Measurements from ENCODE around the gene PAF1. TPM values are rescaled to one million over a fixed set of nuclear protein-coding genes. Genes with fewer than 3 reads are reported as not detected.
"Not testable (repeated sequence)": the region's sequence is repeated elsewhere in the genome, so short reads cannot be mapped to it uniquely, and the experiment has no call there.

PAF1 gene
- total RNA-seq, 3 donors from 2014 or later = 28.1 to 44.8 (median 32.3) TPM

GRCh38 chr19:39380521-39381502 is 10.1 kb downstream of the PAF1 start:
- no peaks in the 10 kb centered on the region for H3K9me3 ChIP-seq
- DNase-seq = no peak
- H3K4me1 ChIP-seq (ENCODE audit: low read depth) = no peaks in the 10 kb centered on the region
- no peak for ATAC-seq
- intact Hi-C loops (cut with DNase I, micrococcal nuclease) = no loop called here
- peaks cover 33% of the 10 kb centered on the region for H3K36me3 ChIP-seq (ENCODE audit: low read depth)
- no peak for TF ChIP-seq CTCF (IDR thresholded peaks at IDR 0.05)
- H3K4me3 ChIP-seq = no peak overlapping the region

DNA sequence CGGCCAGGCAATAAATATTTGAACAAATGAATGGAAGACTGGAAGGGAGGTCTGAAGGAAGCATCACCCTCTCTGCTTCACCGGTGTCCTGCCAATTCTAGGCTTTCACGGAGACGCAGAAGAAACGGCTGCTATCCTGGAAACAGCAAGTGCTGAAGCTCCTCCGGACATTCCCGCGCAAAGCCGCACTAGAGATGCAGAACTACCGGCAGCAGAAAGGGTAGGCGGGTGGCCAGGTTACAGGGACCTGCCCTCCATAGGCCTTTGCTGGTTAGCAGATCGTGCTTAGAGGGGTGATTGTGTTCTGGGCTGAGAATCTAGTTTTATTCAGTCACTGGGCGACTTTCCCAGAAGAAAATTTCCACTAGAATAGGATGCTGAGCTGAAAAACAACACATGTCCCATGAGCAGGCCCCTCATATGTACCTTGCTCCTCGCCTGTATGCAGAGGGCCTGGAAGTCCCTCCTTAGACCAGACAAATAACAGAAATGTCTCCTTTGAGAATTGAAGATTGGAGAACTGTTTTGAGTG is 11.0 kb downstream of the PAF1 start:
- no peak for TF ChIP-seq CTCF (IDR thresholded peaks at IDR 0.05)
- no peaks in the 10 kb centered on the region for H3K9me3 ChIP-seq
- no peaks in the 10 kb centered on the region for H3K4me1 ChIP-seq (ENCODE audit: low read depth)
- peaks cover 31% of the 10 kb centered on the region for H3K36me3 ChIP-seq (ENCODE audit: low read depth)
- no peak for DNase-seq
- ATAC-seq = no peak
- intact Hi-C loops (cut with DNase I, micrococcal nuclease) = no loop called here
- H3K4me3 ChIP-seq = no peak overlapping the region

- H3K4me3 ChIP-seq; DNase-seq; H3K9me3 ChIP-seq; ATAC-seq; H3K4me1 ChIP-seq (ENCODE audit: low read depth); intact Hi-C loops (cut with DNase I, micrococcal nuclease): not testable (repeated sequence)
- peaks cover 31% of the 10 kb centered on the region for H3K36me3 ChIP-seq (ENCODE audit: low read depth)
Measured at GRCh38 chr19:39379366-39379765, 11.5 kb downstream of the PAF1 start.

- intact Hi-C loops (cut with DNase I, micrococcal nuclease) = no loop called here
- DNase-seq (no peak), ATAC-seq (no peak)
- Histone ChIP-seq H3K9me3 (no peaks in the 10 kb centered on the region), H3K4me3 (no peak overlapping the region), H3K4me1 (ENCODE audit: low read depth) (no peaks in the 10 kb centered on the region), H3K36me3 (ENCODE audit: low read depth) (peaks cover 31% of the 10 kb centered on the region)
- no peak for TF ChIP-seq CTCF (IDR thresholded peaks at IDR 0.05)
Measured at GRCh38 chr19:39377373-39378362, 13.2 kb downstream of the PAF1 start.

- Histone ChIP-seq H3K9me3 (no peaks in the 10 kb centered on the region), H3K4me1 (ENCODE audit: low read depth) (no peaks in the 10 kb centered on the region), H3K4me3 (no peak overlapping the region), H3K36me3 (ENCODE audit: low read depth) (peaks cover 32% of the 10 kb centered on the region)
- DNase-seq (no peak), ATAC-seq (no peak)
- intact Hi-C loops (cut with DNase I, micrococcal nuclease) = no loop called here
- TF ChIP-seq CTCF (IDR thresholded peaks at IDR 0.05) = no peak
Measured at GRCh38 chr19:39375929-39376328, 15.0 kb downstream of the PAF1 start.
